ENCODE measurements around the gene RGL2. TPM values are rescaled to one million over a fixed set of nuclear protein-coding genes. Genes with fewer than 3 reads are reported as not detected.
A peak's percentile ranks its signal among the peaks of the same experiment; 100 is the strongest.

The RGL2 gene
- total and polyA plus RNA-seq, 2 of the 13 experiments (the other 11 are each of a cell fraction or from before 2014, with no cell fraction given) = 22.9 to 47.4 TPM

GRCh38 chr6:33271468-33272274, 27.1 kb downstream of the RGL2 start, which contains the start of the genes RPS18 and VPS52 (continued):
- TF ChIP-seq TRAFD1 (CRISPR knock-in tag; IDR thresholded peaks at IDR 0.05; ENCODE audit: borderline replicate concordance) (peak; percentile 27), GMEB2 (CRISPR knock-in tag; IDR thresholded peaks at IDR 0.05; ENCODE audit: low read depth) (no peak), RFX1 (IDR thresholded peaks at IDR 0.05) (no peak), KLF9 (CRISPR knock-in tag; IDR thresholded peaks at IDR 0.05; ENCODE audit: low read depth) (peak; percentile 86; the same call in 1 of the 2 replicates), MED1 (CRISPR knock-in tag; IDR thresholded peaks at IDR 0.05) (peak; percentile 88), POGZ (CRISPR knock-in tag; IDR thresholded peaks at IDR 0.05) (peak; percentile 68), ZFP41 (CRISPR knock-in tag; IDR thresholded peaks at IDR 0.05; ENCODE audit: borderline replicate concordance) (no peak), PHB2 (IDR thresholded peaks at IDR 0.05; ENCODE audit: partially characterized antibody) (no peak), FOSL1 (CRISPR knock-in tag; IDR thresholded peaks at IDR 0.05; ENCODE audit: borderline replicate concordance) (no peak), TRIM22 (IDR thresholded peaks at IDR 0.05) (no peak), ZNF616 (CRISPR knock-in tag; IDR thresholded peaks at IDR 0.05; ENCODE audit: low read depth) (no peak), ZNF839 (CRISPR knock-in tag; IDR thresholded peaks at IDR 0.05; ENCODE audit: borderline replicate concordance) (peak; percentile 89; the same call in 1 of the 2 replicates), GATA4 (IDR thresholded peaks at IDR 0.05; ENCODE audit: borderline replicate concordance, low read depth) (peak; percentile 77), SKIL (CRISPR knock-in tag; IDR thresholded peaks at IDR 0.05; ENCODE audit: borderline replicate concordance) (no peak), ZFP37 (CRISPR knock-in tag; IDR thresholded peaks at IDR 0.05; ENCODE audit: borderline replicate concordance) (peak; percentile 83; the same call in 1 of the 2 replicates), SP5 (CRISPR knock-in tag; IDR thresholded peaks at IDR 0.05; ENCODE audit: borderline replicate concordance, low read depth) (peak; percentile 85), ZNF101 (CRISPR knock-in tag; IDR thresholded peaks at IDR 0.05; ENCODE audit: borderline replicate concordance, low read depth) (no peak), HOXA3 (CRISPR knock-in tag; IDR thresholded peaks at IDR 0.05) (peak; percentile 87), ZNF34 (CRISPR knock-in tag; IDR thresholded peaks at IDR 0.05; ENCODE audit: borderline replicate concordance) (peak; percentile 96), ZSCAN31 (CRISPR knock-in tag; IDR thresholded peaks at IDR 0.05; ENCODE audit: low read depth) (peak; percentile 97)
- TF ChIP-seq, protein P1, sequence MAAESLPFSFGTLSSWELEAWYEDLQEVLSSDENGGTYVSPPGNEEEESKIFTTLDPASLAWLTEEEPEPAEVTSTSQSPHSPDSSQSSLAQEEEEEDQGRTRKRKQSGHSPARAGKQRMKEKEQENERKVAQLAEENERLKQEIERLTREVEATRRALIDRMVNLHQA (CRISPR knock-in tag; IDR thresholded peaks at IDR 0.05) = peak; percentile 83; the same call in 1 of the 2 replicates

All from HepG2 (cell line).